Transverse colon (tissue), 4 donors: ENCODE measurements around the gene PANK4. TPM values are rescaled to one million over a fixed set of nuclear protein-coding genes. Genes with fewer than 3 reads are reported as not detected.

Experiments used
- DNase-seq: peaks from one replicate; pipeline ENCODE4 v3.0.0-alpha.2; 2019
- H3K27ac ChIP-seq, 4 donors: fragments of 200-600 bp; sonication (generic); 2 replicates each; pipeline ENCODE4 v1.5.1; 2016 to 2018; ENCODE audit warnings: inconsistent platforms in 4 of 4
- H3K27me3 ChIP-seq: fragments of 200-600 bp; sonication (generic); 2 replicates; pipeline ENCODE4 v1.5.1; 2017; ENCODE audit warnings: inconsistent platforms
- H3K36me3 ChIP-seq, 4 donors: fragments of 200-600 bp; sonication (generic); 2 replicates each; pipeline ENCODE4 v1.5.1; 2017 to 2019; ENCODE audit warnings: inconsistent platforms in 4 of 4
- H3K4me1 ChIP-seq, 4 donors: fragments of 200-600 bp; sonication (generic); 2 replicates each; pipeline ENCODE4 v1.5.1; 2017 to 2020; ENCODE audit warnings: inconsistent platforms in 4 of 4
- H3K4me3 ChIP-seq, 4 donors: fragments of 200-600 bp; sonication (generic); 1 replicate in 1 of 4; 2 replicates in 3 of 4; pipeline versions ENCODE4 v1.5.1 to v1.6.1; 2017 to 2019; ENCODE audit warnings: inconsistent platforms in 4 of 4
- H3K9me3 ChIP-seq, 2 donors: fragments of 200-600 bp; sonication (generic); 2 replicates each; pipeline ENCODE4 v1.5.1; 2017 to 2019; ENCODE audit warnings: inconsistent platforms in 2 of 2
- CTCF ChIP-seq, 5 experiments: fragments of 200-600 bp in 3 of 5; fragments of 450-650 bp in 2 of 5; sonication (generic) in 3 of 5; IDR thresholded peaks; 1 replicate in 2 of 5; 2 replicates in 3 of 5; pipeline ENCODE4 v1.5.1; 2016 to 2017; ENCODE audit warnings: antibody characterized with exemption in 5 of 5, inconsistent platforms in 3 of 5, mild to moderate bottlenecking in 2 of 5, moderate library complexity in 1 of 5
- EP300 ChIP-seq: sonication (generic); formaldehyde crosslinking; IDR thresholded peaks from one replicate; pipeline ENCODE4 v1.6.1; 2017; ENCODE audit warnings: antibody characterized with exemption, low read depth
- POLR2A ChIP-seq: fragments of 450-650 bp; IDR thresholded peaks from one replicate; pipeline ENCODE4 v1.6.1; 2016; ENCODE audit warnings: antibody characterized with exemption, mild to moderate bottlenecking, moderate library complexity
- POLR2AphosphoS5 ChIP-seq, 3 donors: sonication (generic); formaldehyde crosslinking; IDR thresholded peaks; one replicate each; pipeline ENCODE4 v1.6.1; 2016; ENCODE audit warnings: antibody characterized with exemption in 3 of 3
- WGBS, 2 donors: methylation state at CpG; one replicate each; pipeline ENCODE4 v1.1.5; 2018; ENCODE audit warnings: low coverage in 1 of 2; 5-methylcytosine and 5-hydroxymethylcytosine counted together
- in situ Hi-C, 4 donors: fragments of 200-750 bp; cut with MboI; loops; one replicate each; pipeline versions ENCODE4 v1.15.0 to v1.15.1; 2017; ENCODE audit warnings: low sequenced_read_pairs in 3 of 4, low pct_ligation_motif_present in 1 of 4, low pct_unique_long_range_greater_than_20kb in 1 of 4
- intact Hi-C: fragments of 100-400 bp; cut with DNase I; formaldehyde crosslinking; loops from one replicate; pipeline ENCODE4 v1.15.1; 2023; ENCODE audit warnings: low total_unique reads
- total RNA-seq, 4 donors: library from RNA; depleted of rRNA; stranded (reverse); fragments of >200 nt; gene quantifications; one replicate each; pipeline ENCODE4 v1.1.0, GENCODE V29; 2016

PANK4 gene
- total RNA-seq, 4 donors from 2014 or later = 41.1 to 58.3 (median 47.3) TPM

GRCh38 chr1:2472109-2472508, 54.3 kb downstream of the PANK4 start:
- H3K27me3 ChIP-seq = peaks cover 30% of the 10 kb centered on the region
- H3K9me3 ChIP-seq = no peaks in the 10 kb centered on the region
- in situ Hi-C loops (no loop called here), intact Hi-C loops (no loop called here)
- 56% methylated on average over 17 of the region's 17 CpGs; no CpG with 5 or more reads in 1 of the 2 donors for WGBS, 2 donors
- peaks cover 0 to 2% (median under 1%) of the 10 kb centered on the region in 4 donors for H3K4me1 ChIP-seq
- no peak overlapping the region for H3K4me3 ChIP-seq
- TF ChIP-seq POLR2AphosphoS5 (IDR thresholded peaks at IDR 0.05) (no peak), POLR2A (no peak), EP300 (no peak), CTCF (IDR thresholded peaks at IDR 0.05) (no peak)
- H3K36me3 ChIP-seq = no peaks in the 10 kb centered on the region
- DNase-seq = no peak
- no peak overlapping the region for H3K27ac ChIP-seq

- 75% methylated on average over 12 of the region's 15 CpGs; no CpG with 5 or more reads in 1 of the 2 donors for WGBS, 2 donors
- DNase-seq = no peak
- Histone ChIP-seq H3K27me3 (peaks cover 35% of the 10 kb centered on the region), H3K4me3 (no peak overlapping the region), H3K4me1 (peaks cover 0 to 6% (median 2%) of the 10 kb centered on the region in 4 donors), H3K36me3 (no peaks in the 10 kb centered on the region), H3K27ac (no peak overlapping the region), H3K9me3 (no peaks in the 10 kb centered on the region)
- in situ Hi-C loops = no loop called here
- intact Hi-C loops = no loop called here
- TF ChIP-seq POLR2A (no peak), CTCF (IDR thresholded peaks at IDR 0.05) (no peak), POLR2AphosphoS5 (IDR thresholded peaks at IDR 0.05) (no peak)
These were observed 54.8 kb downstream of the PANK4 start for GRCh38 chr1:2471587-2472001.

DNA sequence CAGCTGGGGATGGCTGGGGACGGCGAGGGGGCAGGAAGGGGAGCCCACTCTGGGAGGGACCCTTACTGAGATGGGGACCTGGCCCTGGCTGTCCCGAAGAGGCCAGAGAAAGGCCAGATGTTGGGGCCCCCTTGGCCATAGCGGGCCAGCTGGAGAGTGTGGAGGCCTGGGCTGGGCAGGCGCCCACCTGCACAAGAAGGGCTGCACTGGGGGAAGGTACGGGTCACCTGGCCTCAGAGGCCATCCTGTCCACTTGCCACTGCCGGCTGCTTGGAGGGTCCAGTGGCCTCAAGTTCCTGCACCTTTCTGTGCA, 55.3 kb downstream of the PANK4 start:
- no peaks in the 10 kb centered on the region for H3K9me3 ChIP-seq
- intact Hi-C loops = no loop called here
- H3K4me1 ChIP-seq = peaks cover 0 to 6% (median 2%) of the 10 kb centered on the region in 4 donors
- TF ChIP-seq POLR2AphosphoS5 (IDR thresholded peaks at IDR 0.05) (no peak), CTCF (IDR thresholded peaks at IDR 0.05) (no peak), POLR2A (no peak), EP300 (no peak)
- WGBS, 2 donors = 65% methylated on average over 7 of the region's 7 CpGs; no CpG with 5 or more reads in 1 of the 2 donors
- in situ Hi-C loops = no loop called here
- no peaks in the 10 kb centered on the region for H3K36me3 ChIP-seq
- H3K4me3 ChIP-seq = no peak overlapping the region
- H3K27ac ChIP-seq = no peak overlapping the region
- no peak for DNase-seq
- H3K27me3 ChIP-seq = peaks cover 40% of the 10 kb centered on the region

GRCh38 chr1:2470290-2471158, 55.9 kb downstream of the PANK4 start:
- in situ Hi-C loops = no loop called here
- no peaks in the 10 kb centered on the region for H3K36me3 ChIP-seq

More at GRCh38 chr1:2470290-2471158, 55.9 kb downstream of the PANK4 start:
- TF ChIP-seq EP300 = no peak
- TF ChIP-seq POLR2A = no peak
- TF ChIP-seq CTCF (IDR thresholded peaks at IDR 0.05) = no peak
- TF ChIP-seq POLR2AphosphoS5 (IDR thresholded peaks at IDR 0.05) = no peak
- no peak for DNase-seq
- intact Hi-C loops = no loop called here
- Histone ChIP-seq H3K4me3 (no peak overlapping the region), H3K4me1 (peaks cover 0 to 6% (median 2%) of the 10 kb centered on the region in 4 donors), H3K9me3 (no peaks in the 10 kb centered on the region), H3K27me3 (peaks cover 45% of the 10 kb centered on the region), H3K27ac (no peak overlapping the region)
- 27% methylated on average over 22 of the region's 27 CpGs; no CpG with 5 or more reads in 1 of the 2 donors for WGBS, 2 donors
